Left ventricle myocardium inferior (tissue), 1 donor: ENCODE data around the gene CCDC138. TPM values are rescaled to one million over a fixed set of nuclear protein-coding genes. Genes with fewer than 3 reads are reported as not detected.

Source experiments
- DNase-seq: peaks from one replicate; pipeline ENCODE4 v3.0.0-alpha.2; 2020
- H3K27ac ChIP-seq: fragments of 200-600 bp; replicated peaks from 2 replicates; pipeline ENCODE4 v1.8.0; 2021
- H3K27me3 ChIP-seq: fragments of 200-600 bp; 2 replicates; pipeline ENCODE4 v1.8.0; 2021; ENCODE audit warnings: low read depth
- H3K36me3 ChIP-seq: fragments of 200-600 bp; 2 replicates; pipeline ENCODE4 v1.8.0; 2021
- H3K4me1 ChIP-seq: fragments of 200-600 bp; 2 replicates; pipeline ENCODE4 v1.8.0; 2021
- H3K4me3 ChIP-seq: fragments of 200-600 bp; 2 replicates; pipeline ENCODE4 v1.8.0; 2021; ENCODE audit warnings: mild to moderate bottlenecking, moderate library complexity
- H3K9me3 ChIP-seq: fragments of 200-600 bp; replicated peaks from 2 replicates; pipeline ENCODE4 v1.8.0; 2021
- intact Hi-C: fragments of 100-400 bp; cut with micrococcal nuclease; formaldehyde crosslinking; loops from one replicate; pipeline ENCODE4 v1.11.0; 2022
- total RNA-seq: library from RNA; stranded (reverse); fragmentation: NEBNext Ultra II Directional; extraction: Animal tissue kit (Norgen Biotek cat#: 25700); gene quantifications from one replicate; pipeline ENCODE4 v1.2.1, GENCODE V29; 2021
- TF ChIP-seq, protein P1 (sequence below): fragments of 200-600 bp; IDR thresholded peaks from 2 replicates; pipeline ENCODE4 v1.8.0; 2021; ENCODE audit warnings: antibody characterized with exemption, mild to moderate bottlenecking, borderline replicate concordance
- donor health status: DM: no; HTN: yes; CAD: no; lungs with severe emphysema.

The CCDC138 gene
- total RNA-seq, 1 donor from 2014 or later: 1.1 TPM

DNA sequence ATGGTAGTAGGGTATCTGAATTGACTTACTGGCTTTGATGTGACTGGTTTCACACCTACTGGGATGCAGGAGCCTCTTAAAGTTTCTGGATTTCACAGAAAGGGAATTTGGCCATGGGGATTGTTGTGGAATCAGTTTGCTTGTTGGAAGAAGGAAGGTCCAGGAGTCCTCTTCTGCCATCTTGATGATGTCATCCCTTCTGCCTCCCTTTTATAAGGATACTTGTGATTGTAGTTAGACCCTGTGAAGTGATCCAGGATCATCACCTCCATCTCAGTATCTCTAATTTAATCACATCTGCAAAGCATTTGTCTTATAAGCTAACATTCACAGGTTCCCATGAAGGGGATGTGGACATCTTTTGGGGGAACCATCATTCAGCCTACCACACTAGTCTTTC lies 79.5 kb downstream of the CCDC138 start:
- no peaks in the 10 kb centered on the region for H3K36me3 ChIP-seq
- TF ChIP-seq, protein P1, sequence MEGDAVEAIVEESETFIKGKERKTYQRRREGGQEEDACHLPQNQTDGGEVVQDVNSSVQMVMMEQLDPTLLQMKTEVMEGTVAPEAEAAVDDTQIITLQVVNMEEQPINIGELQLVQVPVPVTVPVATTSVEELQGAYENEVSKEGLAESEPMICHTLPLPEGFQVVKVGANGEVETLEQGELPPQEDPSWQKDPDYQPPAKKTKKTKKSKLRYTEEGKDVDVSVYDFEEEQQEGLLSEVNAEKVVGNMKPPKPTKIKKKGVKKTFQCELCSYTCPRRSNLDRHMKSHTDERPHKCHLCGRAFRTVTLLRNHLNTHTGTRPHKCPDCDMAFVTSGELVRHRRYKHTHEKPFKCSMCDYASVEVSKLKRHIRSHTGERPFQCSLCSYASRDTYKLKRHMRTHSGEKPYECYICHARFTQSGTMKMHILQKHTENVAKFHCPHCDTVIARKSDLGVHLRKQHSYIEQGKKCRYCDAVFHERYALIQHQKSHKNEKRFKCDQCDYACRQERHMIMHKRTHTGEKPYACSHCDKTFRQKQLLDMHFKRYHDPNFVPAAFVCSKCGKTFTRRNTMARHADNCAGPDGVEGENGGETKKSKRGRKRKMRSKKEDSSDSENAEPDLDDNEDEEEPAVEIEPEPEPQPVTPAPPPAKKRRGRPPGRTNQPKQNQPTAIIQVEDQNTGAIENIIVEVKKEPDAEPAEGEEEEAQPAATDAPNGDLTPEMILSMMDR: no peak
- intact Hi-C loops: no loop called here
- H3K4me1 ChIP-seq: no peaks in the 10 kb centered on the region
- peaks cover 27% of the 10 kb centered on the region for H3K9me3 ChIP-seq
- no peak overlapping the region for H3K4me3 ChIP-seq
- no peaks in the 10 kb centered on the region for H3K27me3 ChIP-seq
- DNase-seq: no peak
- no peak overlapping the region for H3K27ac ChIP-seq

DNA sequence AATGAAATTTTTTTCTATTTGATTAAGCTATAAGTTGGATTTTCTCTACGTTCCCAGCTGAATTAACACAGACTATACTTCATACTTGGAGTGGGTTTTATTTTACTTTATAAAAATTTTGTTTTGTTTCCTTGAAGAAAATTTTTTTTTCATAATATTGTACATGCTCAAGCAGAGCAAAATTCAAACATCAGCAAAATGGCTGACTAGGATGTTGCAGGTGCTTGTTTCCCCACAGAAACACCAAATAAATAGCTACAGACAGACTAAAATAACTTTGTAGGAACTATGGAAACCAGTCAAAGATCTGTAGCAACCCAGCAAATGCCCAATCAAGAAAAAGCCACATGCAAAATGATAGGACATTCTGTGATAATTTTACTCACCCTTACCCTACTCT lies 82.3 kb downstream of the CCDC138 start:
- TF ChIP-seq, protein P1: no peak
- no peak for DNase-seq

DNA sequence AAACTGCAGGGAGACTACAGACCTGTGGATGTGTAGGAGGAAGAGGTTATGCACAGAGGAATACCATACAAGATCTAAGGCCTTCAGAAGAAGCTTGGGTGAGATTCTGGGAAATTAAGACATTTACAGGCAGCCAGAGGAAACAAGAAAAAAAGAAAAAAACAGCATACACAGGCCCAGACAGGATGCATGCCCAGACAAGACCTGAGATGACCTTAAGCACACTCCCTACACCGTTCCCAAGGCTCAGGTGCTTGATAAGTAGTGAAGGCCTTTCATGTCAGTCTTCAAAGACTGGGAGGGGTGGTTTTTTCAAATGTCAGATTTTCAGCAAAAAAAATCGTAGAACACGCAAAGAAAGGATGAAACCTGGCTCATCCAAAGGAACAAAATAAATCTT lies 83.0 kb downstream of the CCDC138 start:
- Histone ChIP-seq H3K27me3 (no peaks in the 10 kb centered on the region), H3K27ac (no peak overlapping the region), H3K4me3 (no peak overlapping the region), H3K4me1 (no peaks in the 10 kb centered on the region), H3K9me3 (peaks cover 28% of the 10 kb centered on the region), H3K36me3 (no peaks in the 10 kb centered on the region)
- TF ChIP-seq, protein P1: no peak
- intact Hi-C loops: no loop called here
- DNase-seq: no peak

More for the DNA sequence above, 82.3 kb downstream of the CCDC138 start:
- Histone ChIP-seq H3K36me3 (no peaks in the 10 kb centered on the region), H3K9me3 (peaks cover 28% of the 10 kb centered on the region), H3K27ac (no peak overlapping the region), H3K4me3 (no peak overlapping the region), H3K27me3 (no peaks in the 10 kb centered on the region), H3K4me1 (no peaks in the 10 kb centered on the region)
- intact Hi-C loops: no loop called here

DNA sequence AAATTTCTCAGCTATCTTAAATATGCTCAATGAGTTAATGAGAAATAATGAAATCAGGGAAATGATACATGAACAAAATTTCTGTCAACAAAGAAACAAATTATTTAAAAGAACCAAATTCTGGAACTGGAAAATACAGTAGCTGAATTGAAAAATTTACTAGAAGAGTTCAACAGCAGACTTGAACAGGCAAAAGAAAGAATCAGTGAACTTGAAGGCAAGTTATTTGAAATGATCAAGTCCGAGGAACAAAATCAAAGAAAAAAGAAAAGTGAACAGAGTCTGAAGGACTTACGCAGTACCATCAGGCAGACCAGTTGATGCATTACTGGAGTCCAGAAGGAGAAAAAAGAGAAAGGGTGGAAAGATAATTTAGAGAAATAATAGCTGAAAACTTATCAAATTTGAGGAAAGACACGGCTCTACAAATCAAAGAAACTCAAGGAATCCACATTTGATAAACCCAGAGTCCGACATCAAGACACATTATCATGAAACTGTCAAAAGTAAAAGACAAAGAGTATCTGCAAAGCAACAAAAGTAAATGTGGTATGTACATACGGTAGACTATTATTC lies 83.6 kb downstream of the CCDC138 start:
- Histone ChIP-seq H3K27me3 (no peaks in the 10 kb centered on the region), H3K27ac (no peak overlapping the region), H3K4me1 (no peaks in the 10 kb centered on the region), H3K9me3 (peaks cover 28% of the 10 kb centered on the region), H3K4me3 (no peak overlapping the region), H3K36me3 (no peaks in the 10 kb centered on the region)
- TF ChIP-seq, protein P1: no peak
- intact Hi-C loops: loop anchor here (10.0 kb wide), 1 partner anchor 125 kb away; no protein-coding TSS in a partner anchor
- DNase-seq: no peak

DNA sequence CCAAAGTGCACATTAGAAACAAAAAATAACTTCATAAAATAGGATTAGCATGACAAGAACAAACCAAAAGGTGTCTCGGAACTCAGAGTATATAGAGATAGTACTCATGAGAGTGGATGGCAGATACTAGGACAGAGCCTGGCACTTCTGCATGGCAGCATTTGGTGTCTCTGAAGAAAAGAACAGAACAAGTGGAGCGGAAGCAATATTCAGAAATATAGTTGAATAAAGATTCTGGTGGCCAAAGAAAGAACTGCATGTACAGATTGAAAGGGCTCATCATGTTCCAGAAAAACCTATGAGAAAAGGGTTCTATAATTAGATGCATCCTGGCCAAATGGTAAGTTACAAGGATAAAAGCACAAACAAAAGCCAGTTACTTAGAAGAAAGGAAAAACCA lies 90.9 kb downstream of the CCDC138 start:
- Histone ChIP-seq H3K4me1 (no peaks in the 10 kb centered on the region), H3K36me3 (no peaks in the 10 kb centered on the region), H3K4me3 (no peak overlapping the region), H3K27me3 (no peaks in the 10 kb centered on the region), H3K9me3 (peaks cover 36% of the 10 kb centered on the region), H3K27ac (no peak overlapping the region)
- DNase-seq: no peak
- intact Hi-C loops: loop anchor here (10.0 kb wide), 1 partner anchor 117 kb away; no protein-coding TSS in a partner anchor
- TF ChIP-seq, protein P1: peak; percentile 19
